PFSK-1 (cell line): ENCODE results near the gene ZNF410.

Experiments used
- FOXP2 ChIP-seq: optimal IDR thresholded peaks from 2 replicates; pipeline ENCODE3; 2011; ENCODE audit warnings: borderline replicate concordance, control low read depth, inconsistent platforms; ENCODE audit not compliant: insufficient read depth; ENCODE audit errors: extremely low read length, extremely low read depth
- POLR2AphosphoS5 ChIP-seq: IDR thresholded peaks from 2 replicates; pipeline ENCODE4 v1.6.1; 2012; ENCODE audit warnings: low read depth, mild to moderate bottlenecking, control low read depth, low read length, moderate library complexity
- REST ChIP-seq, 2 experiments: IDR thresholded peaks; 2 replicates each; pipeline versions ENCODE4 v1.6.1 to v1.8.0; 2011 to 2012; ENCODE audit warnings: low read depth in 2 of 2, low read length in 2 of 2, control low read depth in 1 of 2, inconsistent platforms in 1 of 2, mild to moderate bottlenecking in 1 of 2, moderate library complexity in 1 of 2; ENCODE audit not compliant: insufficient read depth in 1 of 2
- SIN3A ChIP-seq: IDR thresholded peaks from 2 replicates; pipeline ENCODE4 v1.6.1; 2012; ENCODE audit warnings: mild to moderate bottlenecking, low read length, moderate library complexity, borderline replicate concordance; ENCODE audit not compliant: insufficient read depth
- TAF1 ChIP-seq: IDR thresholded peaks from 2 replicates; pipeline ENCODE4 v1.6.1; 2012; ENCODE audit warnings: low read length, control low read depth, borderline replicate concordance; ENCODE audit not compliant: insufficient read depth

Gene ZNF410

DNA sequence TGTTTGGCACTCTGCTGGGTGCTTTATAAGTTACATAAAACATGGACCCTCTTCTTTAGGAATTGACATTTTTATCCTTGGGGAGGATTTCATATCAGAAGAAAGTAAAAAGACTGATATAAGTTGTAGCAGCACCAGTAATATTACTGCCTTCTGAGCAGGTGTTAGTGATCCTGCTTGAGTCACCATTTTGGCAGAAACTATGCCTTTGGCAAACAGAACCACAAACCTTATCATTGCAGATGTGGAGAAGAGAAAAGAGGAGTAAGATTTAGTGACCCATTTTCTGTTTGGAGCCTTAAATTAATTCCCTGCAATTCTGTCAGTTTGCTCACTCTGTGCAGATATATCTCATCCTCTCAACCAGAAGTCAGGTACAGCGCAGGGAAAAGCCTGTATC is 23.0 kb downstream of the ZNF410 start:
- no peak for TF ChIP-seq SIN3A
- TF ChIP-seq REST (IDR thresholded peaks at IDR 0.05; ENCODE audit: insufficient read depth in 1 of 2, low read depth in 2 of 2, low read length in 2 of 2): no peak
- TF ChIP-seq FOXP2: no peak
- no peak for TF ChIP-seq POLR2AphosphoS5
- no peak for TF ChIP-seq TAF1

DNA sequence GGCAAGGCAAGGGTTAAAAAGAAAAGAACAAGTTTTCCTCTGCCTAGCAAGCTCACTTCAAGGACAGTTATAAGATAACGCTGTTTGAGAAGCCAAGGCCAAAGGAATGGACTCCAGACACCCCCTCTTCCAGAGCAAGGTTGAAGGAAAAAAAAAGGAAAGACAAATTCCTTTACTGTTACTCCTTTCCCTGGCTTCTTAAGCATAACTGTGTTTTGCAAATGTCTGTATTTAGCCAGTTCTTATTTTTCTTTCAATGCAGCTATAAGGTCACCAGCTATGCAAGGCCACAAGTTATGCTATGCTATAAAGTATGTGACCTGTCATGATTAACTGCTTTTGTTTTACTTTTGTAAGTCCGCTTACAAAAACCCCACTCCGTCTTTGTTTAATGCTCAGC is 26.6 kb downstream of the ZNF410 start:
- TF ChIP-seq FOXP2 (no peak), TAF1 (no peak), SIN3A (no peak), POLR2AphosphoS5 (no peak), REST (IDR thresholded peaks at IDR 0.05; ENCODE audit: insufficient read depth in 1 of 2, low read depth in 2 of 2, low read length in 2 of 2) (no peak)

DNA sequence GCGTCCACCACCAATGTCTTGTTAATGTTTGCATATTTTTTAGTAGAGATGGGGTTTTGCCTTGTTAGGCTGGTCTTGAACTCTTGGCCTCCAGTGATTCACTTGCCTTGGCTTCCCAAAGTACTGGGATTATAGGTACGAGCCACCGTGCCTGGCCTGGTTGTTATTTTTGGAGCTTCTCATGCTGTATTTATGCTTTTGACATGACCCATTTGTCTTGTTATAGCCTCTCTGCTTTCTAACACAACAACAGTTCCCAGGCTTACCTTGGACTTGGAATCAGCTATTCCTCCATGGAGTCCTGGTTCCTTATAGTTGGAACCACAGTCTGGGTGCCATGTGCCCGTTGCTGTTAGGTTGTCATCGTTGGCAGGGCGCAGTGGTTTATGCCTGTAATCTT is 29.7 kb downstream of the ZNF410 start:
- TF ChIP-seq TAF1 (no peak), FOXP2 (no peak), REST (IDR thresholded peaks at IDR 0.05; ENCODE audit: insufficient read depth in 1 of 2, low read depth in 2 of 2, low read length in 2 of 2) (no peak), SIN3A (no peak), POLR2AphosphoS5 (no peak)

DNA sequence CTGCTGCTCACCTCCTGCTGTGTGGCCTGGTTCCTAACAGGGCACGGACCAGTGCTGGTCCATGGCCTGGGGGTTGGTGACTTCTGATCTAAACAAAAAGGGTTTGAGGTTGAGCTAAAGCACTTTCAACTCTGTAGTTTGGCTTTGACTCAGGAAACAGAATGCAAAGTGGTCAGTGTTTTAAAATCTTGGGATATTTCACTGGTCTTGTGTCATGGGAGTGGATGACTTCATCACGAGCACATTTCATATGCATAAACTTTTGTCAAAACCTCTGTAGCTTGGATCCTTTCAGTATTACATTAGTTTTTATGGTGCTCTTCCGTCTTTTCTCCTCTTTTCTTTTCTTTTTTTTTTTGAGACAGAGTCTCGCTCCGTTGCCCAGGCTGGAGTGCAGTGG is 37.7 kb downstream of the ZNF410 start:
- TF ChIP-seq REST (IDR thresholded peaks at IDR 0.05; ENCODE audit: insufficient read depth in 1 of 2, low read depth in 2 of 2, low read length in 2 of 2) (no peak), SIN3A (no peak), POLR2AphosphoS5 (no peak), TAF1 (no peak), FOXP2 (no peak)

DNA sequence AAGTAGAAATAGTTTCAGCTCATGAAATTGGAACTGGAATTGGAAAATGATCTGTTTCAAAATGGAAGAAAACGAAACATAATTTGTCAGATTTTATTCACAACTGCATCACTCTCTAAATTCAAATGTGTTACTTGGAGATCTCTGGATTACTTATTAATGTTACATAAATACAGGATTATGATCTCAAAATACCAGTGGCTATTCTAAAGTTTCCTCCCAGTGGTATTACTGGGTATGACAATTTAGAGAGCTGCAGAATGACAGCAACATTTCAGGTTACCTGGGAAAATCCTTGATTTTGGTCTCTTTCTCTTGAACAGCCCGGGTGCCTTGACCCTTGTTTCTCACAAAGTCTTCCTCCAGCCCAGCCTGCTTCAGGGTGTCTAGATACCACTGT is 49.0 kb downstream of the ZNF410 start:
- TF ChIP-seq REST (IDR thresholded peaks at IDR 0.05; ENCODE audit: insufficient read depth in 1 of 2, low read depth in 2 of 2, low read length in 2 of 2) (no peak), FOXP2 (no peak), POLR2AphosphoS5 (no peak), SIN3A (no peak), TAF1 (no peak)
